ENCODE results near the gene ACRV1.
A peak's percentile ranks its signal among the peaks of the same experiment; 100 is the strongest.

ACRV1 gene

GRCh38 chr11:125649465-125650166, 31.0 kb downstream of the ACRV1 start:
- no peak for DNase-seq (ENCODE audit: low spot score)

DNA sequence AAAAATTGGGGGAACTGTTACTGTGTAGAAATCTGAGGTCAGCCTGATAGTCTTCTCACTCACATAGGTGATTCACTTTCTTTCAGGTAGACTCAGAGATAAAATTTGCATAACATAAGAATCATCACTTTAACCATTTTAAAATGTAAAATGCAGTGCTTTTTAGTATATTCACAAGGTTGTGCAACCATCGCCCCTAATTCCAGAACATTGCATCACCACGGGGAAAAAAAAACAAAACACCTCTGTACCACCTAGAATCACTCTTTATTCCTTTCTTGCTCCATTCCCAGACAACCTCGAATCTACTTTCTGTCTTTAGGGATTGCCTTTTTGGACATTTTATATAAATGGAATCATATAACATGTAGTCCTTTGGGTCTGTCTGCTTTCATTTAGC, 34.8 kb downstream of the ACRV1 start:
- no peak for DNase-seq (ENCODE audit: low spot score)

DNA sequence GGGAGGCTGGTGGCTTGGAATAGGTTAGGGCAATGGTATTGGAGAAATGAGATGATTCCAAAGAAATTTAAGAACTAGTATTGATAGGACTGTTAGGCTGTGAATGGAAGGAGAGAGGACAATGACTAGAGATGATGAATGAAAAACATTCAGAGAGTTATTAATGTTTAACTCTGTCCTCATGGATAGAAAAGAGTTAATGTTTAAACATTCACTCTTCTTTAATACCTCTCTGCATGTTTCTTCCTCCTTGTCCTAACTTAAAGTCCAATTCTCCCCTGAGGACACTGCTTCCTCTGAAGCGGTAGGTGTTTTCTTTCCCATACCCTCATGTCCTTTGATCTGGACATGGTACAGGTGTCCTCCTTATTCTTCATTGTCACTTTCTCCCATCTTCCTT, 42.3 kb downstream of the ACRV1 start:
- DNase-seq (ENCODE audit: low spot score): no peak

GRCh38 chr11:125637840-125638239, 42.8 kb downstream of the ACRV1 start:
- no peak for DNase-seq (ENCODE audit: low spot score)

- DNase-seq (ENCODE audit: low spot score): no peak
Observed at GRCh38 chr11:125627236-125627910, 53.3 kb downstream of the ACRV1 start.

- DNase-seq (ENCODE audit: low spot score): no peak
Observed at GRCh38 chr11:125626288-125626950, 54.2 kb downstream of the ACRV1 start.

GRCh38 chr11:125625630-125626287, 54.9 kb downstream of the ACRV1 start:
- DNase-seq (ENCODE audit: low spot score): peak; percentile 95

DNA sequence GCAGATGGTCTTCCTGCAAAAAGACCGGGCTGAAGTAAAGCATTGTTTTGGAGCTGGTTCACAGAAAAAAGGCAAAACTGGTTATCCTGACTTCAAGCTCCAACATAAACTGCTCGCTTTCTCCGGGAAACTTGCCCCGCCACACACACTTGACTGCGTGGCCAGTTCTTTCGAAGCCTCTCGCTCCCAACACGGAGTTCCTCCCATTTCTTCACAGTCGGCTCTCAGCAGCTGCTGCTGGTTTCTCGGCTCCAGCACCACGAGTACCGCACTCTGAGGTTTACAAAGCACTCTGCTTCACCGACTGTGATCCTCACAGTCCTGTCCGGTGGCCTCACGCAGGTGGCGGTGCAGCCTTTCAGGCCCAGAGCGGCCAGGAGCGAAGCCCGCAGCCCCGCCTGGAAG, 55.4 kb downstream of the ACRV1 start:
- DNase-seq (ENCODE audit: low spot score): no peak

DNA sequence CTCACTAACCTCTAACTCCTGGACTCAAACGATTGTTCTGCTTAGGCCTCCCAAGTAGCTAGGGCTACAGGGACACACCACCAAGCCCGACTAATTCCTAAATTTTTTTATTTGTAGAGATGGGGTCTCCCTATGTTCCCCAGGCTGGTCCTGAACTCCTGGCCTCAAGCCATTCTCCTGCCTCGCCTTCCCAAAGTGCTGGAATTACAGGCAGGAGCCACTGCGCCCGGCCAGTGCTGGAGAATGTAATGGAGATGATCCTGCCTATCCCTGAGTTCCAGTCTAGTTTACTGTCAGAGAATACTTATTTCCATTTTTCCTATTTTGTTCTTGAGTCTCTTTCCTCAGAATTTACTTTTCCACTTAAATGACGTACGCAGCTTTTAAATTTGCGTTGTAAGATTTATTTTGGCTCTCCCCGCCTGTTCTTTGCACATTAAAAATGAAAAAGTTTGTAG, 55.9 kb downstream of the ACRV1 start, which contains the start of gene CHEK1:
Gene CHEK1, plus strand, starts transcription at position 408 of the 458 bp plus-strand sequence. CDS start 1,606 bp downstream, outside the sequence.
- DNase-seq (ENCODE audit: low spot score): no peak

GRCh38 chr11:125623064-125623463, 57.6 kb downstream of the ACRV1 start:
- no peak for DNase-seq (ENCODE audit: low spot score)

DNA sequence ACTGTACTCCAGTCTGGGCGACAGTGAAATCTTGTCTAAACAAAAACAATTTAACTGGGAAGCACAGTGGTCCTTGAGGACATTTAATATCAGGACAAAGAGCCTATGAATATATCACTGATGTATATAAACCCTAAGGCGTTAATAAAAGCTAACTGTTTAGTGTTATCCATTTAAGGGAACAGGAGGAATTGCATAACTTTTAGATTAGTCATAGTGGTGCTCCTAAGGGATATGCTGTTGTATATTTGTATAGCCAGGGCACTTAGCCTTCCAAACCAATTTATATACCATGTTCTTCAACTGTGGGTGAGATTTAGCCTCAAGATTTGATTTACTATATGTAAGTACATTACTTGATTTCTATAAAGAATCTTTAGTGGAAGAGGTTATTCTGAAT, 58.7 kb downstream of the ACRV1 start:
- DNase-seq (ENCODE audit: low spot score): no peak
